Colon (tissue), 2 donors: ENCODE measurements around the gene GFPT1.
"Not testable (repeated sequence)": the region's sequence is repeated elsewhere in the genome, so short reads cannot be mapped to it uniquely, and the experiment has no call there.

ENCODE experiments used
- FAIRE-seq: peaks from 2 replicates; lab custom pipeline; 2012; peaks lifted over from hg19 to GRCh38; lab: Jason Lieb, UNC
- donor health status: control.
- donor health status: control.

The GFPT1 gene

DNA sequence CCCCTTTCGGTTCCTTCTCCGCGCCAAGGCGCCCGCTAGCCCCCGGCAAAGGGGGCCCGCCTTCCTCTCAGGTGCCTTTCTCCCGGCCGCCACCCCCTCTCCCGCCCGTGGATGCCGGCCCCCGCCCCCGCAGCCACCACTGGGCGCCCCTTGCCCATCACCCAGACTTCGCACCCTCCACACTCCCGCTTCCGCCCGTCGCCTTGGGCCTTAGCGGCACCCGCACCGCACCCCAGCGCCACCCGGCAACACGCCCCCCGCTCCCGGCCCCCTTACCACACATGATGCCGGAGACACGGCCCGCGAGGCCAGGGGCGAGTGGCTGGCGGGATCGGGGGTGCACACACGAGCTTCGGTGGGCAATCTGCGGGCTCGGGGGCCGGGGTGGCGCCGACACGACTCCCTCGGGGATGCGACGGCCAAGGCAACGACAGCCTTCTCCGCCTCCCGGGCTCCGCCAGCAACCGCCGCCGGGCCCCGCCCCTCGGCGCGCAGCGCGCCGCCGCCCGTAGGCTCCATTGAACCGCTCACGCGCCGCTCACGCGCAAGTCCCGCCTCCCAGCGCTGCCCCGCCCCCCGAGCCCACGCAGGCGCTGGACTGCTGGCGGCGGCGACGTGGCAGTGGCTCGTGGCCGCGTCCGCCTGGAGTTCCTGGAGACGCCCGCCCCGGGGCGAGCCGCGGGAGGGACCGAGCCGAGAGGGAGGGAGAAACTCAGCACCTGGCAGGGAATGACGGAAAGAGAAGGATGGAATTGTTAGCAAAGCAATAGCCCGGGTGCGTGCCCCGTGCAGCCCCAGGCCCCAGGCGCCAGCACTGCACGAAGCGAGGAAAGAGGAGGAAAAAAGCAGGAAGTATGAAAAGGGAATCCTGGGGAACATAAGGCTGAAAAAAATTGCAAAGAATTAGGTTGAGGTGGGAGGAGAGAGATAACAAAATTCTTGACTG, at the start of gene GFPT1:
Gene GFPT1, minus strand, starts transcription at position 439 of the 946 bp plus-strand sequence. Its CDS starts 156 bp downstream, at position 283.
- no peak for FAIRE-seq

DNA sequence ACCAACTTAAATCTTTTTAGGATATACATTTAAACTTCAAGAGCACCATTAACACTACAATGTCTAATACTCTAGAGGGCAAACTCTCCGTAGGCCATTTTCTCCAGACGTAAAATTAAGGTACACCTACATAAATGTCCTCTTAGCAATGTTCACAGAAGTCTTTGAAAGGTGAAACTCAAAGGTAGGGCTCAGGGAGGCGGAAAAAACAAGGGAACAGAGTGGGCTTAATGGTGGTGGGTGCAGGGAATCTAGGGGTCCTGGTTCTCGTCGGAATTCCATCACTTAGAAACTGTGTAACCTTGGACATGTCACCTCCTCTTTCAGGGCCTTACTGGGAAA, 49.5 kb upstream of the GFPT1 start:
- FAIRE-seq: no peak

DNA sequence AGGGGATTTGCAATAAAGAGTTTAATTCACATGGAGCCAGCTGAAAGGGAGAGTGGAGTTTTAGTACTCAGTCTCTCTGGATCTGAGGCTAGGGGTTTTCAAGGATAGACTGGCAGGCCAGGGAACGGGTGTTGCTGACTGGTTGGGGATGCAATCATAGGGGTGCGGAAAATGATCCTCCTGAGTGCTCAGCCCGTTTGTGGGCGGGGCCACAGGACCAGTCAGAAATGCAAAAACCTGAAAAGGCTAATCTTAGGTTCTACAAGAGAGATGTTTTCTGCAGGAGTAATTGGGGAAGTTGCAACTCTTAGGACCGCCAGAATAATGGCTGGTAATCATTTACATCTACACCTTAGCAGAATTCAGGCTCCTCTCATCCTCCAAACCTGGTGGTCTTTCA, 47.7 kb upstream of the GFPT1 start:
- no peak for FAIRE-seq

DNA sequence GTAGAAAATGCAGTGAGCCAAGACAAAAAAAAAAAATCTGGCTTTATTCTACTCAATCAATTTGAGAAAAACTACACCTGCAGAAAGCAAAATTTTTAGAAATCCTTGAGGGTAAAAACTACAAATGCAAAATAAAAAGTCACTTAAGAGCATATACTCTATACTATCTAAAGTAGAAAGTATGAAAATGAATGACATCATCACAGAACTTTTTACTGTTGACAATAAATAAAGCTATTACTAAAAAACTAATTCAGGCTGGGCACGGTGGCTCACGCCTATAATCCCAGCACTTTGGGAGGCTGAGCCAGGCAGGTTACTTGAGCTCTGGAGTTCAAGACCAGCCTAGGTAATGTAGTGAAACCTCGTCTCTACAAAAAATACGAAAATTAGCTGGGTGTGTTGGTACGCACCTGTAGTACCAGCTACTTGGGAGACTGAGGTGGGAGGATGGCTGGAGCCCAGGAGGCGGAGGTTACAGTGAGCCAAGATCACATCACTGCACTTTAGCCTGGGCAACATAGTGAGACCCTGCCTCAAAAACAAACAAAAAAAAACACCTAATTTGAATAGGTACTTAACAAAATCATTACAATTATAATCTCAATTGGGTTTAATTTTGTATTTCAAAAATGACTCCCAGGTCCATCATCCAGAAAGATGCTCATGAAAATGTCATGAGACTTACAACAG, 42.6 kb upstream of the GFPT1 start:
- FAIRE-seq: no peak

DNA sequence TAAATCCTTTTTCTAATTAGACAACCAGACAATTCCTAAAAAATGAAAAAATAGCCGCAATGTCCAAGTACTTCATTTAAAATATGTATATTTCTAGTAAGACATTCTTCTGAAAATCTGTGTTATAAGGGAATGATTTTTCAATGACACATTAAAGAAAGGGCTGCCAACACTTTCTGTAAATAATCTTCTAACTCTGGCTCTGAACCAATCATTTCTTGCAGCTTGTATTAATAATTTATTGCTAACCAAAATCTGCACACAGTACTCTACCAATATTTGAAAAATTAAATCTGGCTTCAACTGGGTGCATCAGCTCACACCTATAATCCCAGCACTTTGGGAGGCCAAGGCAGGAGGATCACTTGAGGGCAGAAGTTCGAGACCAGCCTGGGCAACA, 42.0 kb upstream of the GFPT1 start:
- FAIRE-seq: no peak

DNA sequence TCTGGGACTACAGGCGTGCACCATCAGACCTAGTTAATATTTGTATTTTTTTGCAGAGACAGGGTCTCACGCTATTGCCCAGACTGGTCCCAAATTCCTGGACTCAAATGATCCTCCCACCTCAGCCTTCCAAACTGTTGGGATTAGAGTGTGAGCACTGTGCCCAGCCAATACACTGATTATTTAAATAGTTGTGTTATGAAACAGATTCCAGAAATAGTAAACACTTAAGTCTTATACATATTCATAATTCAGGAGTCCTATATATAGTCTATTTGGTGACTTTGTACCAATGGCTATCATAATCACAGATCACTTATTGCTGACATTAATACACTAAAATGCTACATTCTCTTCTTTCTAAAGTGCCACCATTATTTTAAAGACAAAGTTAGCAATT, 37.4 kb upstream of the GFPT1 start:
- no peak for FAIRE-seq

DNA sequence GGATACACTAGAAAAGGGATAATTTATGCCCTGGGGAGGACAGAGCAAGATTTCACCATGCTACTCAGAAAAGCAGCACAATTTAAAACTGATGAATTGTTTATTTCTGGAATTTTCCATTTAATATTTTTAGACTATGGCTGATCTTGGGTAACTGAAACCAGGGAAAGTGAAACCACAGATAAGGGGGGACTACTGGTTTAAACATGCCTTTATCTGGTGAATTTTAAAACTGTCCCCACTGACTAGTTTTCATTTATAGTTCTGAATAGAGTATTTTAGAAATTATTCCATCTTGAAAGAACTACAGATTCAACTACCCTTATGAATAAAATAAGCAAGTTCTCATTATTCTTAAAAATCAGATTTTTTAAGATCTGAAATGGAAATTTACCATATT, 35.2 kb upstream of the GFPT1 start:
- peak; percentile 36 for FAIRE-seq

DNA sequence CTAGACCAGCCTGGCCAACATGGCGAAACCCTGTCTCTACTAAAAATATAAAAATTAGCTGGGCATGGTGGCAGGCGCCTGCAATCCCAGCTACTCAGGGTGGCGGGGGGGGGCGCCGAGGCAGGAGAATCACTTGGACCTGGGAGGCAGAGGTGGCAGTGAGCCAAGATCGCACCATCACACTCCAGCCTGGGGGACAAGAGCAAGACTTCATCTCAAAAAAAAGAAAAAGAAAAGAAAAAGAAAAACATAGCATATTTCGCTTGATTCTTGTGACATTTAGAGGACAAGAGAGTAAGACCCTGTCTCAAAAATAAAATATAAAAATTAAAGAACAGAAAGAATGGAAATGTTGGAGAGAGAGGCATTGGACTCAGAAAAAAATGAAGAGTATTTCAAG, 32.1 kb upstream of the GFPT1 start:
- not testable (repeated sequence) for FAIRE-seq

DNA sequence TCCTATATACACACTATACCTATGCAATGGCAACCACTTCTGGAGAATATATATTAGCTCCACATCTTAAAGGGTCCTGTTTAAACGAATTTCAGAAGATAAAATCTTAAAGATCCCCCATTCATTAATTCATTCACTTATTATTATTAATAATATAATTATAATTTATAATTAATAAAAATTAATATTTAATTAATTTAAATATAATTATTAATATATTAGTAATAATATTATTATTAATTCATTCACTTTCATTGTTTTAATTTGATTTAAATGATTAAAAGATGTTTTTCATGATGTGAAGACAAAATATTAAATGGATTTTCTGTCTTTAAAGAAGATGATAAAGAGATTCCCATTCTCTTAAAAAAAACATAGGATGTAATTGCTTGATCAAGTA, 29.1 kb upstream of the GFPT1 start:
- FAIRE-seq: peak; percentile 85

DNA sequence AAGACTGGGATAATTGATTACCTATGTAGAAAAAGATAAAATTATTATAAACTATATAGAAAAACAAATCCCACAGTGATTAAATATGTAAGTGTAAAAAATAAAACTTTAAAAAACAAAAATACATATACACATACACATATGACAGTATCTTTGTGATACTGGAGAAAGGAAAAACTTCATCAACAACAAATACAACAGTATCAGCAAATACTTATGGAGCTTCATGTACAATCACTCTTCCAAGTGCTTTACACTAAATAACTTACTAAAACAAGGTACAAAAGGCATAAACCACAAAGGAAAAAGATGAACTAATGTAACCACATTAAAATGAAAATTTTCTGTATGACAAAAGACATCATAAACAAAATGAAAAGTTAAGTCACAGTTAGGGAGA, 24.1 kb upstream of the GFPT1 start:
- no peak for FAIRE-seq

DNA sequence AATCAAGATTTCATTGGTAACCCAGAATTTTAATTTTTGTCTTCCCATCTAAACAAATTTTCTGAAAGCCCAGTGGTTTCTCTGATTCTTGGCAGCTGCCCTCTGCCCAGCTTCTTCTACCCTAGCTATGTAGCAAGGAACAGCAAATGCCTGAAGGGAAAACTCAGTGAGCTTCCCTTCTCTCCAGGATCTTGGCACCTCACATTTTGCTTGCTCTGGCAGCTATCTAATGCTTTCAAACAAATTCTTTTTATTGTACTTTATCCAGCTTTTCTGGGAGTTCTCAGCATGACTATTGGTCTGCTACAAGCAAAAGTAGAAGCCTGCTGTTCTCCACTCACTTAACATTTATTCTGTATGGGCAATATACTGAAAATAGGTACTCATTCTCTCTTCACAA, 18.3 kb upstream of the GFPT1 start:
- no peak for FAIRE-seq

DNA sequence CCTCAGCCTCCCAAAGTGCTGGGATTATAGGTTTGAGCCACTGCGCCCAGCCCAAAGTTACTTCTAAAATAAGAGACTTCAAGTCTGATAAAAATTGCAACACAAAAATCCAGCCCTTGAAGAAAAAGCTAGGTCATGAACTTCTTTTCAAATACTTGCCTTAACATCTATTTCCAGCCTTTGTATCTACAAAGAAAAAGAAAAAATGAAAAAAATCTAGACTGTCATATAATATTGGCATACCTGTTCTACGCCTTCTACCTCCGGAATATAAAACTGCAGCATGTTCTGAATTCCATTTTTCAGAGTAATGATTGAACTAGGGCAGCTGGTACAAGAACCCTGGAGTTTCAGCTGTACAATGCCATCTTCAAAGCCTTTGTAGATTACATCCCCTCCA, 13.1 kb upstream of the GFPT1 start:
- FAIRE-seq: no peak

DNA sequence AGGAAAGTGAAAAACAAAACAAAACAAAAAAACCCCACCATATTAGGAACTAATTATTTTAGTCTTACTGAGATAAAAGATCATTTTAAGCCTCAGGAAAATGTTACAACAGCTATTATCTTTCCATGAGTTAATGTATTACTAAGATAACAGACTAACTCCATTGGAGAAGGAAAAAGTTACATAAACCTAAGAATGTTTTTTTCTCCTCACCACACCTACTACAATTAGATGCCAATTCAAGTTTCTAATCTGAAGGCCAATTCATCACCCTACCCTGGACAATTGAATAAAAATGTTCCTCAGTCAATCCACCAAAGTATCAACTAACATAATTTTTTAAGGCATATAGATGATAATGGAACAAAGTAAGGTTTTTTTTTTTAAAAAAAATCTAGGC, 10.2 kb upstream of the GFPT1 start:
- peak; percentile 88 for FAIRE-seq

DNA sequence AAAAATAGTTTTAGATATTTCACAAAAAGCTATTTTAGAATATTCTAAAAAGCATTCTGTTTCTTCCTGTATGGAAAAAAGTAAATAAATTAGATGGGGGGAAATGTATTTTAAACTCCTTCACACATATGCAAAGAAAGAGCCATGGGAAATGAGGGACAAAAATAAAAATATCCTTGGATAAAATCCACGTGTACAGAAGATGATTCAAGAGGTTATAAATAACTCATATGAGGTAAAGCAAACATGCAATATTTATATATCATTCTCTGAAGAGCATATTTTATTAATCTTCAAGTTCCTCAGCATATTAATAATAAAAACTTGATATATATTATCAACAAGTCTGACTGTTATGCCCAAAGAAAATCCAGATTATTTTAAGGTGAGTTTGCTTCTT, 8.8 kb upstream of the GFPT1 start:
- no peak for FAIRE-seq

DNA sequence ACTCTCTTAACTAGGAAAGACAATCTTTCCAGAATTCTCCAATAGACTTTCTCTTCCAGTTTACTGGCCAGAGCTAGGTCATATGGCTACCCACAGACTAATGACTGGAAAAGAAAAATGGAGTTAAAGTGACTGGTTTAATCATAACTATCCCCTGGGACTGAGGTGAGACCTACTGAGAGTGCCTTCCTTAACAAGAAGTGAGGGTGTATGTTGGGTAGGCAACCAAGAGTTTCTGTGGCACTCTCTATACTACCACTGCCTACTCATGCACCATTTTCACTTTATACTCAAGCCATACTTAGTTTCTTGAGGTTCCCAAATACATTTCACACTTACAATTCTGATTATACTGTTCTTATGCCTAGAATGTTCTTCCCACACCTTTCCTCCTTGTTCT, 6.9 kb upstream of the GFPT1 start:
- no peak for FAIRE-seq

DNA sequence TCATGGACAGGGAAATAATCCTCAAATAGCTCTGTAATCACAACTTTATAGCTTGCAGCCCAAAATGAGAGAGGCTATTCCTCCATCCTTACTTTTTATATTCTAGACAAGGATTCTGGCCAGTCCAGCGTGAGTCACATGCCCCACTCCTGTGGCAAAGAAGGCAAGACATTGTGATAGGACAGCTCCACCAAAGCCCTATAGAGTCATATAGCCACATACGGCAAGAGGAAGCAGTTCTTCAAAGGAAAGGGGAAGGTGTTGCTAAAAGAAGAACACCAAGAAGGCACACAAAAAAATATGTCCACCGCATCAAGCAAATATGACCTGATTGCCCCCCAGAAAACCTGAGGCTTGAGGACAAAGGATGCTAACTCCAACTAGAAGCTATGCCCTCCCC, 3.4 kb upstream of the GFPT1 start:
- no peak for FAIRE-seq

DNA sequence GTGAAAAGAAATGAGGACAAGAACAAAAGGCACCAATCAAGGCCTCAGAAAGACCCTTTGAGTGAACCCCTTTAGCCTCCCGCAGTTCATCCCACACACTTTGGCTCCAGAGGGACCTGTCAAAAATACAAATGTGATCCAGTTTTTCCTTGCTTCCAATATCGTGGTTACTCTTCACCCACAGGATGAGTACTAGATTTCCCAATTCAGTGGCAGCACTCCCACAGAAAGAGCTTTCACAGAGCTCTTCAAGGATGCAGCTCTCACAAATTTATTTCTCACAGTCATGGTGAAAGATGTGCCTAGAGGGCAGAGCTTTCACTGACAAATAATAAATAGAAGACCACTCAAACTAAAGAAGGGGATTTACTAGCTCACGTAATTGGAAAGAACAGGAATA, 3.0 kb upstream of the GFPT1 start:
- FAIRE-seq: no peak

DNA sequence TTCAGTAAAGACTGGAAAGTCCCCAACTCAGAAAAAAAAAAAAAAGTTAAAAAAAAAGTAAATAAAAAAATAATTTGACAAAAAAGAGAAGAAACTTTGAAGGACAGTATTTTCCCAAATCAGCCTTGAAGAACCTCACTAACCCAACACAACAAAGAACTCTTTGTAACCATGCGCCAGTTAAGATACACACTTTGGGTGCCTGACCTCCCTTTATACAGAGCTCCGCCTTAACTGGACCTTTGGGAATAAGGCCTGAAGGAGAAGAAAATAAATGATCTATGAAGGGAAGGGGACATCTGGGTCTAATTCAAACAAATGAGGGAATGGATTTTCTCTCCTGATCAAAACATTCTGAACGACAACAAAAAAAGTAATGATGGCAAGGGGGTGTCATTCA, 2.2 kb upstream of the GFPT1 start:
- FAIRE-seq: no peak

DNA sequence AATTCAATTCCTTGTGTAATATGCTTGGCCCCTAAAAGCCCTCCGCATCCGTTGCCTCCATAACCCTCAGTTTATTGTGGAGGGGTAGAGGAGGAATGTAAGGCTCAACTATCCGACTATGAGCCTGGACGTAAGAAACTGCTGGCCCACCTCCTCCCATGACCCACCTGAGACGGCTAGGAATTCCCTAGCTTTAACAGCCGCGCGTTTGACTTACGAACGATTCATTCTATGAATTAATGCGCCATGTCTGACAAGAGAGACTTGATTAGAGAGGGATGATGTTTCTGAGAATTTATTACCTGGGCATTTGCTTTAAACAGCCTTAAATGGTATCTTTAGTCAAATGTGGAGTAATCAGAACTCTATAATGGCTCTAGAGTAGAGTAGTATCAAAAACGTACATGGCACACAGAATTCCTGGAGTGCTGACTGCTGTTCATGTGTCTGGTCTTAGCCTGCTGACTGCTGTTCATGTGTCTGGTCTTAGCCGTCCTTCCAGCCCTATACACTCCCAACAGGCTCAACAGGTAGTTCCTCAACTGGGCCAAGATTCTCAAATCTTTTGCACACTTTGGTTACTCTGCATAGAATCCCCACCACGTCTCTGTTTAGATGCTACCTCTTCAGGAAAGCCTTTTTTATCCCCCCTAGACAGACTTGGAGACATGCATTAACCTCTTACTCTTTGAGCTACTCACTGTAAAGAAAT, 899 bp upstream of the GFPT1 start:
- FAIRE-seq: no peak

DNA sequence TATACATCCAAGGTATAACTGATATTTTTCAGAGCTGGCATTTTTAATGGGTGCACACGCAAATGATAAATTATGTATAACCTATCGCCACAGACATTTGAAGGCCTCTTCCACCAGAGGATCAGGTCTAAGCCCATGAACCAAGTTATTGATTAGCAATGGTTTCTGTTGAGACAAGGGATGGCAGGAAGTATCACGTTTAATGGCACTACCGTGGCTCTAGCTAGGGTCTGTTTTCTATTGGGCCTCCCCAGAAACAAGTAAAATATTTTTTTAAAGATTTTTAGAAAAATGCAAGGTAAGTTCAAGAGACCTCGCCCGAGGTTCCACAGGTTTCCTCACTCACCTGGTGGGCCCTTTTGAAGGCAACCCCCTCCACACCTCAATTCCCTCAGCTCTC, 667 bp downstream of the GFPT1 start:
- FAIRE-seq: no peak

DNA sequence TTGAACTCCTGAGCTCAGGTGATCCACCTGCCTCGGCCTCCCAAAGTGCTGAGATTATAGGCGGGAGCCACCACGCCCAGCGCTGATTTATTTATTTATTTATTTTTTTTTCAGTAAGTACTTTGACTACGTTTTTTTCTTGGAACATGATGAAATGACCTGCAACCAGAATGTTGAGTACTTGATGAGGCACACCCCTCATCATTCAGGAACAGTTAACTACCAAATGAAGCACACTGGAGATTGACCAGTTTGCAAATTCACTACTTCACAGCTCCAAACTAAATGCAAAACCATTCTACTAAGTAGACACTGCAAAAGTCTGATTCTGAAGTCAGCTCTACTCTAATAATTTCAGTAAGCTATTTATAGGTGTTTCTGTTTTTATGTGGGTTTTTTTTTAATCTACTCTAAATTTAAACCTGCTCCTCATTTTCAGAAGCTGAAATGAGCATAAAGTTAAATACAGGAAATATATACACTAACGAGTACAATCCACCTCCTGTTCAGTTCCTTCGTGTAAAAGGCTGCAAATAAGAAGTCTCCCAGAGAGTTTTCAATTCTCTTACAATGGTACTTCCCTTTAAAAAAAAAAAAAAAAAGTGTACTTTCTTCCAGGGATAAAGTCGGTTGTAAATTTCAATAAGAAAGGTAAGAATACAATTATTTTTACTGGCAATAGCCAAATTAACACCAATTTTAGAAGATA, 1.4 kb downstream of the GFPT1 start:
- FAIRE-seq: no peak

DNA sequence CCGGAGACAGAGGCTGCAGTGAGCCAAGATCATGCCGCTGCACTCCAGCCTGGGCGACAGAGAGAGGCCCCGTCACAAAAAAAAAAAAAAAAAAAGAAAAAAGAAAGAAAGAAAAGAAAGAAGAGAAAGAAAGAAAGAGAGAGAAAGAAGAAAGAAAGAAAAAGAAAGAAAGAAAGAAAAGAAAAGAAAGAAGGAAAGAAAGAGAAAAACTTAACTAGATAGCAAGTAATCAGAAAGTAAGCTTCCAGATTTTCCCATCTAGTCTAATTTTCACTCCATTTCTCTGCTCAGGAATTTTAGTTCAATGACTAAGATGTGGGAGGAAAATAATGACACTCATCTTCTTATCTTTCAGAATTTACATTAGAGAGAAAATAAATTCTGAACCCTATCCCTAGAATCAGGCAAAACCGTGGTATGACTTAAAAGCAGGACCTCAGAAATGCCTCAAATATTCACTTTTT, 2.4 kb downstream of the GFPT1 start:
- FAIRE-seq: no peak
